M059J (cell line): Measurements from ENCODE around the gene ERGIC1. TPM values are rescaled to one million over a fixed set of nuclear protein-coding genes. Genes with fewer than 3 reads are reported as not detected.
"Not testable (repeated sequence)": the region's sequence is repeated elsewhere in the genome, so short reads cannot be mapped to it uniquely, and the experiment has no call there.

Source experiments
- DNase-seq: peaks from one replicate; pipeline ENCODE4 v3.0.0-alpha.2; 2012; ENCODE audit warnings: low read depth
- total RNA-seq: library from RNA; depleted of rRNA; stranded (reverse); fragments of >200 nt; shearing (Covaris generic); gene quantifications from 2 replicates; pipeline ENCODE4 v1.2.3, GENCODE V29; 2014

The ERGIC1 gene
- total RNA-seq, 1 experiment from 2014 or later = 153 TPM

- DNase-seq = peak; percentile 96
These were observed 33.9 kb upstream of the ERGIC1 start for GRCh38 chr5:172800088-172800551.

GRCh38 chr5:172801179-172801671, 32.8 kb upstream of the ERGIC1 start:
- peak; percentile 93 for DNase-seq

GRCh38 chr5:172802112-172802511, 31.9 kb upstream of the ERGIC1 start:
- no peak for DNase-seq

GRCh38 chr5:172802567-172803176, 31.4 kb upstream of the ERGIC1 start:
- DNase-seq = peak; percentile 82

GRCh38 chr5:172805018-172805683, 28.9 kb upstream of the ERGIC1 start:
- no peak for DNase-seq

- DNase-seq = no peak
These were observed 28.3 kb upstream of the ERGIC1 start for GRCh38 chr5:172805736-172806255.

GRCh38 chr5:172806897-172807672, 27.0 kb upstream of the ERGIC1 start:
- DNase-seq = peak; percentile 88

- DNase-seq = no peak
These were observed 26.2 kb upstream of the ERGIC1 start for GRCh38 chr5:172807766-172808311.

GRCh38 chr5:172809774-172810173, 24.3 kb upstream of the ERGIC1 start:
- no peak for DNase-seq

- not testable (repeated sequence) for DNase-seq
These were observed 23.1 kb upstream of the ERGIC1 start for GRCh38 chr5:172810996-172811395.

GRCh38 chr5:172815631-172816030, 18.4 kb upstream of the ERGIC1 start:
- DNase-seq = no peak

GRCh38 chr5:172816925-172817562, 17.0 kb upstream of the ERGIC1 start:
- DNase-seq = peak; percentile 71

- DNase-seq = no peak
These were observed 16.4 kb upstream of the ERGIC1 start for GRCh38 chr5:172817664-172818063.

GRCh38 chr5:172818081-172818480, 16.0 kb upstream of the ERGIC1 start:
- DNase-seq = no peak

GRCh38 chr5:172819569-172819968, 14.5 kb upstream of the ERGIC1 start:
- no peak for DNase-seq

GRCh38 chr5:172820046-172820767, 13.8 kb upstream of the ERGIC1 start:
- DNase-seq = peak; percentile 42

- DNase-seq = no peak
These were observed 12.6 kb upstream of the ERGIC1 start for GRCh38 chr5:172821340-172821985.

GRCh38 chr5:172823840-172824362, 10.2 kb upstream of the ERGIC1 start:
- DNase-seq = no peak

- DNase-seq = no peak
These were observed 8.3 kb upstream of the ERGIC1 start for GRCh38 chr5:172825610-172826204.

GRCh38 chr5:172827841-172828240, 6.2 kb upstream of the ERGIC1 start:
- no peak for DNase-seq
